A673 (cell line): ENCODE measurements around the gene RORB. TPM values are rescaled to one million over a fixed set of nuclear protein-coding genes. Genes with fewer than 3 reads are reported as not detected.
"Not testable (repeated sequence)": the region's sequence is repeated elsewhere in the genome, so short reads cannot be mapped to it uniquely, and the experiment has no call there.

Experiments used
- BruUV-seq: library from RNA; stranded (reverse); fragments of 400-500 nt; replicated peaks from 2 replicates; lab custom pipeline; 2021; lab: Mats Ljungman, UMichigan
- CTCF ChIA-PET: fragments of 300-600 bp; sonication (Branson Sonifier 250); formaldehyde crosslinking; loops from one replicate; lab custom pipeline; 2022; ENCODE audit warnings: antibody characterized with exemption; lab: Charles Lee
- POLR2A ChIA-PET: fragments of 300-600 bp; sonication (Branson Sonifier 250); formaldehyde crosslinking; loops from one replicate; lab custom pipeline; 2022; ENCODE audit warnings: antibody characterized with exemption; ENCODE audit not compliant: low non-redundant PET; lab: Charles Lee
- DNase-seq: peaks from one replicate; pipeline ENCODE4 v3.0.0-alpha.2; 2015; ENCODE audit warnings: low spot score
- H3K27ac ChIP-seq: fragments of 200-600 bp; sonication (generic); 2 replicates; pipeline ENCODE4 v1.5.1; 2016; ENCODE audit warnings: mixed run types, low read depth, mild to moderate bottlenecking, mixed read lengths, antibody characterized with exemption, low read length; ENCODE audit not compliant: poor library complexity, severe bottlenecking
- H3K27me3 ChIP-seq: fragments of 200-600 bp; sonication (generic); replicated peaks from 2 replicates; pipeline ENCODE4 v1.6.1; 2017; ENCODE audit warnings: mixed run types, low read depth, mild to moderate bottlenecking, mixed read lengths, antibody characterized with exemption, low read length; ENCODE audit not compliant: insufficient read depth, poor library complexity
- H3K36me3 ChIP-seq: fragments of 200-600 bp; sonication (generic); 2 replicates; pipeline ENCODE4 v1.6.1; 2016; ENCODE audit warnings: mixed run types, mild to moderate bottlenecking, mixed read lengths, antibody characterized with exemption, low read length; ENCODE audit not compliant: insufficient read depth, poor library complexity, severe bottlenecking
- H3K4me1 ChIP-seq: fragments of 200-600 bp; sonication (generic); 2 replicates; pipeline ENCODE4 v1.6.1; 2017; ENCODE audit warnings: mixed run types, mild to moderate bottlenecking, mixed read lengths, antibody characterized with exemption, low read length; ENCODE audit not compliant: insufficient read depth, poor library complexity, severe bottlenecking
- H3K4me3 ChIP-seq: fragments of 200-600 bp; sonication (generic); 2 replicates; pipeline ENCODE4 v1.5.1; 2016; ENCODE audit warnings: low read depth, mixed run types, mild to moderate bottlenecking, mixed read lengths, low read length; ENCODE audit not compliant: poor library complexity, severe bottlenecking
- H3K9me3 ChIP-seq: fragments of 200-600 bp; sonication (generic); 2 replicates; pipeline ENCODE4 v1.6.1; 2016; ENCODE audit warnings: mixed run types, low read depth, mild to moderate bottlenecking, mixed read lengths, antibody characterized with exemption, low read length; ENCODE audit not compliant: poor library complexity, severe bottlenecking
- CTCF ChIP-seq: fragments of 300-800, 200-600 bp; sonication (generic); conservative IDR thresholded peaks from 2 replicates; pipeline ENCODE4 v1.5.1; 2017; ENCODE audit warnings: low read depth, mild to moderate bottlenecking, antibody characterized with exemption, low read length, moderate library complexity, mixed read lengths
- EZH2 ChIP-seq: fragments of 200-600 bp; sonication (generic); IDR thresholded peaks from 2 replicates; pipeline ENCODE4 v1.6.1; 2017; ENCODE audit warnings: borderline replicate concordance, low read depth, mild to moderate bottlenecking, mixed read lengths, antibody characterized with exemption, low read length; ENCODE audit not compliant: poor library complexity, severe bottlenecking
- intact Hi-C: fragments of 100-400 bp; cut with micrococcal nuclease; formaldehyde crosslinking; loops from one replicate; pipeline ENCODE4 v1.10.0; 2022; ENCODE audit not compliant: unreplicated experiment
- total RNA-seq: library from RNA; stranded (reverse); gene quantifications from 2 replicates; pipeline ENCODE4 v1.2.3, GENCODE V29; 2021

The RORB gene
- total RNA-seq, 1 experiment from 2014 or later: 0.02 TPM

GRCh38 chr9:74527718-74528117 is 30.6 kb downstream of the RORB start:
- no peak for TF ChIP-seq CTCF
- no peak for TF ChIP-seq EZH2
- H3K4me1 ChIP-seq: no peaks in the 10 kb centered on the region
- ChIA-PET CTCF (interaction anchor here (0.6 kb wide), 1 partner anchor 1503 kb away, joined by 7 read pairs; no protein-coding TSS in a partner anchor), POLR2A (no interaction called here)
- peaks cover 7% of the 10 kb centered on the region for H3K27me3 ChIP-seq
- H3K4me3 ChIP-seq: no peak overlapping the region
- intact Hi-C loops: no loop called here
- no peaks in the 10 kb centered on the region for H3K9me3 ChIP-seq
- H3K27ac ChIP-seq: no peak overlapping the region
- H3K36me3 ChIP-seq: no peaks in the 10 kb centered on the region
- DNase-seq: no peak
- no TSS peak for BruUV-seq

GRCh38 chr9:74528207-74528606 is 31.1 kb downstream of the RORB start:
- Histone ChIP-seq H3K9me3 (no peaks in the 10 kb centered on the region), H3K4me1 (no peaks in the 10 kb centered on the region), H3K36me3 (no peaks in the 10 kb centered on the region), H3K4me3 (no peak overlapping the region), H3K27me3 (peaks cover 7% of the 10 kb centered on the region), H3K27ac (no peak overlapping the region)
- no peak for DNase-seq
- CTCF ChIA-PET: interaction anchor here (0.6 kb wide), 1 partner anchor 1504 kb away, joined by 7 read pairs; no protein-coding TSS in a partner anchor
- intact Hi-C loops: no loop called here
- TF ChIP-seq EZH2: no peak
- no peak for TF ChIP-seq CTCF
- POLR2A ChIA-PET: no interaction called here
- no TSS peak for BruUV-seq

GRCh38 chr9:74530458-74530857 is 33.3 kb downstream of the RORB start:
- H3K4me3 ChIP-seq, H3K4me1 ChIP-seq, H3K36me3 ChIP-seq, CTCF ChIA-PET, intact Hi-C loops, POLR2A ChIA-PET, DNase-seq, H3K27ac ChIP-seq, H3K9me3 ChIP-seq, H3K27me3 ChIP-seq, BruUV-seq: not testable (repeated sequence)
- TF ChIP-seq CTCF: peak; percentile 42
